Loucy (cell line): ENCODE data around the gene CCDC71L.
"Not testable (repeated sequence)": the region's sequence is repeated elsewhere in the genome, so short reads cannot be mapped to it uniquely, and the experiment has no call there.

ENCODE experiments used
- H2AFZ ChIP-seq: fragments of 200-600 bp; sonication (generic); 2 replicates; pipeline ENCODE4 v1.6.0; 2016; ENCODE audit warnings: antibody characterized with exemption, mild to moderate bottlenecking, low read length, moderate library complexity
- H3F3A ChIP-seq: fragments of 200-600 bp; 2 replicates; pipeline ENCODE4 v1.6.0; 2016; ENCODE audit warnings: antibody characterized with exemption, low read depth, mild to moderate bottlenecking
- H3K27me3 ChIP-seq: fragments of 200-600 bp; sonication (generic); 2 replicates; pipeline ENCODE4 v1.6.1; 2014; ENCODE audit warnings: low read length, mild to moderate bottlenecking; ENCODE audit not compliant: insufficient read depth, poor library complexity, severe bottlenecking
- H3K36me3 ChIP-seq: fragments of 200-600 bp; sonication (generic); 2 replicates; pipeline ENCODE4 v1.6.1; 2016; ENCODE audit warnings: low read length; ENCODE audit not compliant: insufficient read depth
- H3K4me1 ChIP-seq: fragments of 200-600 bp; sonication (generic); 2 replicates; pipeline ENCODE4 v1.5.1; 2014; ENCODE audit warnings: low read length, mild to moderate bottlenecking; ENCODE audit not compliant: insufficient read depth, poor library complexity, severe bottlenecking
- H3K4me2 ChIP-seq: fragments of 200-600 bp; sonication (generic); 2 replicates; pipeline ENCODE4 v1.6.0; 2014; ENCODE audit warnings: antibody characterized with exemption, low read length, low read depth, mild to moderate bottlenecking; ENCODE audit not compliant: poor library complexity, severe bottlenecking
- H3K4me3 ChIP-seq: fragments of 200-600 bp; sonication (generic); 2 replicates; pipeline ENCODE4 v1.5.1; 2014; ENCODE audit warnings: low read length, mild to moderate bottlenecking, mixed read lengths; ENCODE audit not compliant: poor library complexity, severe bottlenecking
- H3K79me2 ChIP-seq: fragments of 200-600 bp; sonication (generic); 2 replicates; pipeline ENCODE4 v1.6.1; 2014; ENCODE audit warnings: low read length; ENCODE audit not compliant: insufficient read depth
- H3K9ac ChIP-seq: fragments of 200-600 bp; sonication (generic); 2 replicates; pipeline ENCODE4 v1.6.0; 2014; ENCODE audit warnings: mild to moderate bottlenecking, low read depth, low read length, moderate library complexity; ENCODE audit not compliant: poor library complexity, severe bottlenecking
- H3K9me2 ChIP-seq: fragments of 200-600 bp; sonication (generic); replicated peaks from 2 replicates; pipeline ENCODE4 v1.6.1; 2016; ENCODE audit warnings: low read depth, low read length, mixed read lengths
- H3K9me3 ChIP-seq: fragments of 200-600 bp; sonication (generic); 2 replicates; pipeline ENCODE4 v1.6.1; 2014; ENCODE audit warnings: mild to moderate bottlenecking, antibody characterized with exemption, low read length, low read depth; ENCODE audit not compliant: insufficient read depth
- H4K20me1 ChIP-seq: fragments of 200-600 bp; sonication (generic); 2 replicates; pipeline ENCODE4 v1.6.0; 2014; ENCODE audit warnings: antibody characterized with exemption, low read length, mild to moderate bottlenecking; ENCODE audit not compliant: insufficient read depth, poor library complexity, severe bottlenecking
- EZH2phosphoT487 ChIP-seq: fragments of 200-600 bp; IDR thresholded peaks from 2 replicates; pipeline ENCODE4 v1.6.1; 2018; ENCODE audit warnings: antibody characterized with exemption, mild to moderate bottlenecking, moderate library complexity, borderline replicate concordance
- TF ChIP-seq, protein P1 (sequence below): fragments of 200-600 bp; sonication (generic); conservative IDR thresholded peaks from 2 replicates; pipeline ENCODE4 v1.5.1; 2014; ENCODE audit warnings: mild to moderate bottlenecking, antibody characterized with exemption, low read length

CCDC71L gene

DNA sequence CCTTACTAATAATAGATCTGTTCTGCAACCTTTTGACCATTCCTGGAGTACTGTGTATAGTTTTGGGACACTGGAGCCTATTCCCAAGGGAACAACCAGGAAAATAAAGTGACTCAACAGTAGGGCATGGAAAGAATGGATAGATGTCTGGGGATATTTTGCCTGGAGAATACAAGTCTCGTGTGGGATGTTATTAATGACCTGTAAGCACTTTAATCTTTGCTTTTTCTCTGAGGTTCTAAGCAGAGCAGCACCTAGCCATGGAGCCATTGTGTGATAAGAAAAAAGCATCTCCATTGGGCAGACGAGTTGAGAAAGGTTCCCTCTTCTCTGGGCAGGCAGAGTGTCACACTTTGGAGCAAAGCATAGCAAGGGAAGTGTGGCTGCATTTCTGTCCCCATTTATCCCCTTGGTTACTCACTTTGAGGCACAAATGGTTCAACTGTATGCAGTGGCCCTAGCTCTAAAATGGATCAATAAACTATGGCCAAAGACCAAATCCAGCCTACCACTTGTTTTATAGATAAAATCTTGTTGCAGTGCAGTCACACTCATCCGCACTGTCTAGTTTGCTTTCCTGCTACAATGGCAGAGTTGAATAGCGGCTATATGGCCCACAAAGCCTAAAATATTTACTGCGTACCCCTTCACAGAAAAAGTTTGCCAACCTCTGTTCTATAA is 21.0 kb upstream of the CCDC71L start:
- Histone ChIP-seq H4K20me1 (no peaks in the 10 kb centered on the region), H3K4me2 (no peak overlapping the region), H3K36me3 (no peaks in the 10 kb centered on the region), H3K4me3 (no peak overlapping the region), H3F3A (no peaks in the 10 kb centered on the region), H3K27me3 (no peaks in the 10 kb centered on the region), H3K9me2 (no peaks in the 10 kb centered on the region), H3K79me2 (no peaks in the 10 kb centered on the region), H3K9ac (no peak overlapping the region), H2AFZ (no peak overlapping the region), H3K9me3 (no peaks in the 10 kb centered on the region), H3K4me1 (peaks cover 16% of the 10 kb centered on the region)
- TF ChIP-seq EZH2phosphoT487 = no peak
- TF ChIP-seq, protein P1, sequence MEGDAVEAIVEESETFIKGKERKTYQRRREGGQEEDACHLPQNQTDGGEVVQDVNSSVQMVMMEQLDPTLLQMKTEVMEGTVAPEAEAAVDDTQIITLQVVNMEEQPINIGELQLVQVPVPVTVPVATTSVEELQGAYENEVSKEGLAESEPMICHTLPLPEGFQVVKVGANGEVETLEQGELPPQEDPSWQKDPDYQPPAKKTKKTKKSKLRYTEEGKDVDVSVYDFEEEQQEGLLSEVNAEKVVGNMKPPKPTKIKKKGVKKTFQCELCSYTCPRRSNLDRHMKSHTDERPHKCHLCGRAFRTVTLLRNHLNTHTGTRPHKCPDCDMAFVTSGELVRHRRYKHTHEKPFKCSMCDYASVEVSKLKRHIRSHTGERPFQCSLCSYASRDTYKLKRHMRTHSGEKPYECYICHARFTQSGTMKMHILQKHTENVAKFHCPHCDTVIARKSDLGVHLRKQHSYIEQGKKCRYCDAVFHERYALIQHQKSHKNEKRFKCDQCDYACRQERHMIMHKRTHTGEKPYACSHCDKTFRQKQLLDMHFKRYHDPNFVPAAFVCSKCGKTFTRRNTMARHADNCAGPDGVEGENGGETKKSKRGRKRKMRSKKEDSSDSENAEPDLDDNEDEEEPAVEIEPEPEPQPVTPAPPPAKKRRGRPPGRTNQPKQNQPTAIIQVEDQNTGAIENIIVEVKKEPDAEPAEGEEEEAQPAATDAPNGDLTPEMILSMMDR = no peak

DNA sequence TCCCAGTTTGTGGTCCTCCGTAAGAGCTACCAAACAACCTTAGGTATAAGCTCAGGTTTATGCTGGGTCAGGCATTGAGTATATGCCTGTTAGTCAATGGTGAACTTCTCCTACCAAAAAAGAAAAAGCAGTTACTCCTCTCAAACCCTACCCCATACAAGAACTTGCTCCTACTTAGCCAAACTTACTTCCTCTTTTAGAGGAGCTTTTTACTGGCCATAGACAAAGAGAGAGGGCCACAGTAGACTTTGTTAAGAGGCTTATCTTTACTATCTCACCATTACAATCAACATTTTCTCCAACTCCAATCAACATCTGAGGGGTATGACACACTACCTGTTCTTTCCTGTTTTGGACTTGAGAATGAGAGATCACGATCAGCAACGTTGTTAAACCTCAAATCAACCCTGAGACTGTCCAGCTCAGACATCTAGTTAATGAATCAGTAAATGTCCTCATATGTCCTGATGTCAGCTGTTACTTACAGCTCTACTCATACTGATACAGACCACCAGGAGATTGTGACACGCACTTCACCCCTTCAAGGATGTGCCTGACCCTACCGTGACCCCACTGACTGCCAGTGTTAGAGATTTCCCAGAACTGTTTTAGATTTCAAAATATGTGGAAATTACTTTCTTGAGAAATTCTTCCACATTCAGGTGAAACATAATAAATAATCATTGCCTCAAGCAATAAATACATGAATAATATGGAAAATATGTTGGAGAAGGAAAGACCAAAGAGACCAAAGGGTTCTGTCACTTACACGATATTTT is 18.4 kb upstream of the CCDC71L start:
- Histone ChIP-seq H3K4me1 (peaks cover 16% of the 10 kb centered on the region), H3K4me2 (peak overlapping the region; percentile 28), H3K36me3 (no peaks in the 10 kb centered on the region), H3K4me3 (no peak overlapping the region), H4K20me1 (no peaks in the 10 kb centered on the region), H3K9me2 (no peaks in the 10 kb centered on the region), H3F3A (no peaks in the 10 kb centered on the region), H2AFZ (peak overlapping the region; percentile 56; the same call in 1 of the 2 replicates), H3K79me2 (no peaks in the 10 kb centered on the region), H3K9me3 (no peaks in the 10 kb centered on the region), H3K9ac (no peak overlapping the region), H3K27me3 (no peaks in the 10 kb centered on the region)
- TF ChIP-seq, protein P1 = no peak
- TF ChIP-seq EZH2phosphoT487 = no peak

DNA sequence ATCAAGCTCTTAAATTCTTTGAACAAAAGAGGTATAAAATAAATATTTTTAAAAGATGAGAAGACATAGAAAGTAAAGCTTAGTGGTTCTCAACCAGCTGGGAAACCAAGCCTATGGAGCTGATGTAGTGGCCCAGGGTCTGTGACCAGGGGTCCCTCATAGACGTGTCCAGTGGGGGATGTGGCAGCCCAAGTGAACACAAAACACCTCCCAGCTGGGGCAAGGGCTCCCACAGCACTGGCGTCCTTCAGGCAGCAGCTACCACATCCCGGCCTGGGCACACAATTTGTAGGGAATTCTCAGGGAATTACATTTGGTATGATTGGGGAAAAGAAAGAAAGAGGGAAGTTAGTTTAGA is 17.8 kb upstream of the CCDC71L start:
- H3K4me2 ChIP-seq = peak overlapping the region; percentile 28

DNA sequence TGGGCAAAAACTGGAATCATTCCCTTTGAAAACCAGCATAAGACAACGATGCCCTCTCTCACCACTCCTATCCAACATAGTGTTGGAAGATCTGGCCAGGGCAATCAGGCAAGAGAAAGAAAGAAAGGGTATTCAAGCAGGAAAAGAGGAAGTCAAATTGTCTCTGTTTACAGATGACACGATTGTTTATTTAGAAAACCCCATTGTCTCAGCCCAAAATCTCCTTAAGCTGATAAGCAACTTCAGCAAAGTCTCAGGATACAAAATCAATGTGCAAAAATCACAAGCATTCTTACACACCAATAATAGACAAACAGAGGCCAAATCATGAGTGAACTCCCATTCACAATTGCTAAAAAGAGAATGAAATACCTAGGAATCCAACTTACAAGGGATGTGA is 15.5 kb upstream of the CCDC71L start:
- not testable (repeated sequence) for H3K79me2 ChIP-seq, H3K4me3 ChIP-seq, H3K9me3 ChIP-seq, H4K20me1 ChIP-seq, H3K4me2 ChIP-seq, H3K36me3 ChIP-seq, H3K9ac ChIP-seq, H2AFZ ChIP-seq, H3K9me2 ChIP-seq, H3F3A ChIP-seq, H3K27me3 ChIP-seq
- peaks cover 13% of the 10 kb centered on the region for H3K4me1 ChIP-seq

More for the DNA sequence above, 17.8 kb upstream of the CCDC71L start:
- Histone ChIP-seq H2AFZ (peak overlapping the region; percentile 56; the same call in 1 of the 2 replicates), H3K9ac (no peak overlapping the region), H3K4me3 (no peak overlapping the region), H3K4me1 (peaks cover 16% of the 10 kb centered on the region), H3F3A (no peaks in the 10 kb centered on the region), H3K79me2 (no peaks in the 10 kb centered on the region), H3K27me3 (no peaks in the 10 kb centered on the region), H3K9me3 (no peaks in the 10 kb centered on the region), H4K20me1 (no peaks in the 10 kb centered on the region), H3K9me2 (no peaks in the 10 kb centered on the region), H3K36me3 (no peaks in the 10 kb centered on the region)
- TF ChIP-seq, protein P1 = no peak
- no peak for TF ChIP-seq EZH2phosphoT487

DNA sequence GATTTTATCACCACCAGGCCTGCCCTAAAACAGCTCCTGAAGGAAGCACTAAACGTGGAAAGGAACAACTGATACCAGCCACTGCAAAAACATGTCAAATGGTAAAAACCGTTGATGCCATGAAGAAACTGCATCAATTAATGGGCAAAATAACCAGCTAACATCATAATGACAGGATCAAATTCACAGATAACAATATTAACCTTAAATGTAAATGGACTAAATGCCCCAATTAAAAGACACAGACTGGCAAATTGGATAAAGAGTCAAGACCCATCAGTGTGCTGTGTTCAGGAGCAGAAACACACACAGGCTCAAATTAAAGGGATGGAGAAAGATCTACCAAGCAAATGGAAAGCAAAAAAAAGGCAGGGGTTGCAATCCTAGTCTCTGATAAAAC is 12.7 kb upstream of the CCDC71L start:
- not testable (repeated sequence) for H3K9ac ChIP-seq, H4K20me1 ChIP-seq, H3K9me2 ChIP-seq, H3K4me3 ChIP-seq, H3K79me2 ChIP-seq, H3K9me3 ChIP-seq, H2AFZ ChIP-seq, H3K27me3 ChIP-seq, H3K4me2 ChIP-seq, H3K4me1 ChIP-seq, H3K36me3 ChIP-seq, H3F3A ChIP-seq
